ENCODE measurements around the gene CTSA. TPM values are rescaled to one million over a fixed set of nuclear protein-coding genes. Genes with fewer than 3 reads are reported as not detected.
A peak's percentile ranks its signal among the peaks of the same experiment; 100 is the strongest.

CTSA gene
- total and polyA plus RNA-seq, 9 of the 15 experiments (the other 6 are each of a cell fraction or from before 2014, with no cell fraction given) = 8.8 to 61.7 (median 28.3) TPM

GRCh38 chr20:45861221-45862075 is 29.7 kb upstream of the CTSA start:
- Histone ChIP-seq H3K27me3 (ENCODE audit: control insufficient read depth in 2 of 2, insufficient read depth in 2 of 2, low read length in 2 of 2) (no peaks in the 10 kb centered on the region), H3K9me3 (replicated peaks; ENCODE audit: control insufficient read depth, insufficient read depth, low read depth, low read length) (no peaks in the 10 kb centered on the region), H3K36me3 (ENCODE audit: control insufficient read depth, insufficient read depth, low read length) (no peaks in the 10 kb centered on the region), H3K4me3 (no peak overlapping the region), H3K4me1 (replicated peaks in 1 of 2; ENCODE audit: control insufficient read depth in 2 of 2, insufficient read depth in 2 of 2, low read length in 2 of 2) (peaks cover 9 to 22% of the 10 kb centered on the region in 2 experiments), H3K4me2 (ENCODE audit: insufficient read depth, low read length) (no peak overlapping the region), H4K20me1 (replicated peaks; ENCODE audit: control insufficient read depth, insufficient read depth, low read length) (no peaks in the 10 kb centered on the region), H3K79me2 (ENCODE audit: control insufficient read depth, insufficient read depth, low read length) (peaks cover 16% of the 10 kb centered on the region), H3K27ac (ENCODE audit: extremely low read depth, low read depth, low read length) (no peak overlapping the region), H3K9ac (ENCODE audit: insufficient read depth in 1 of 2, low read depth in 2 of 2, low read length in 2 of 2) (no peak overlapping the region), H3K9me1 (ENCODE audit: control insufficient read depth, insufficient read depth, low read length) (no peaks in the 10 kb centered on the region), H2AFZ (ENCODE audit: low read depth, low read length) (no peak overlapping the region)
- in situ Hi-C loops (cut with MboI) (no loop called here), intact Hi-C loops (cut with micrococcal nuclease) (no loop called here)
- CTCF ChIA-PET (ENCODE audit: low intra/inter-chr PET ratio) = interaction anchor here (0.7 kb wide), 1 partner anchor 39 kb away, joined by 4 read pairs; no protein-coding TSS in a partner anchor
- TF ChIP-seq NFIC (IDR thresholded peaks at IDR 0.05) (peak; percentile 88), TBL1XR1 (IDR thresholded peaks at IDR 0.05; ENCODE audit: low read length in 2 of 2) (no peak)
- ATAC-seq (no peak), DNase-seq (ENCODE audit: extremely low read depth in 1 of 4, low spot score in 3 of 4) (peak in 1 of 4 experiments; percentile 45), FAIRE-seq (no peak)
- POLR2A ChIA-PET = interaction anchor here (0.7 to 1.1 kb wide), 3 partner anchors 24 to 108 kb away, joined by 3 read pairs; partner anchors contain the start of genes CTSA and NEURL2
- WGBS (ENCODE audit: insufficient coverage, low coverage, missing lambda C conversion rate) = 79% methylated on average over 7 of the region's 7 CpGs
- BruUV-seq (replicated peaks) = no TSS peak

Data from K562 (cell line).